ENCODE data around the gene FLOT2.
"Not testable (repeated sequence)": the region's sequence is repeated elsewhere in the genome, so short reads cannot be mapped to it uniquely, and the experiment has no call there.

The FLOT2 gene

DNA sequence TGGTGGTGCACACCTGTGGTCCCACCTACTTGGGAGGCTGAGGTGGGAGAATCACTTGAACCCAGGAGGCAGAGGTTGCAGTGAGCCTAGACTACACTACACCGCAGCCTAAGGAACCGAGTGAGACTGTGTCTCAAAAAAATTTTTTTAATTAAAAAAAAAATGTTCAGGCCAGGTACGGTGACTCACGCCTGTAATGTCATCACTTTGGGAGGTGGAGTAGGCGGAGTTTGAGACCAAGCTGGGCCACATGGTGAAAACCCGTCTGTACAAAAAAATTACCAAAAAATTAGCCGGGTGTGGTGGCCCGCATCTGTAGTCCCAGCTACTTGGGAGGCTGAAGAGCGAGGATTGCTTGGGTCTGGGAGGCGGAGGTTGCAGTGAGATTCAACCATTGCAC is 51.3 kb downstream of the FLOT2 start:
- DNase-seq (ENCODE audit: low read depth in 2 of 2), result no peak

DNA sequence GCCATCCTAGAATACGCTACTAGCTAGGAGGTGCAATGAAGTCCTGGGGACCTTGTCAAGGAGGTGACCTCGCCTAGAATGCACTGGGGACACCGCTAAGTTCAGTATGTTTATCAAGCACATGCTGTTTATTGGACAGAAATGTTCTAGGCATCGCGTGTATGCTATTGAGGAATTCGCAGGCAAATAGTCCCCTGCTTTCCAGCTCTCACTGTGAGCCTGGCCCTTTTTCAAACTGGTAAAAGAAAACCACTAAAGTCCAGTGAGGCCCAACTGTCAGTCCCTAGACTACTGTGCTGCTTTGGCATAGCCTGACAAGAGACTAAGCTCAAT is 53.8 kb downstream of the FLOT2 start:
- no peak for DNase-seq (ENCODE audit: low read depth in 2 of 2)

DNA sequence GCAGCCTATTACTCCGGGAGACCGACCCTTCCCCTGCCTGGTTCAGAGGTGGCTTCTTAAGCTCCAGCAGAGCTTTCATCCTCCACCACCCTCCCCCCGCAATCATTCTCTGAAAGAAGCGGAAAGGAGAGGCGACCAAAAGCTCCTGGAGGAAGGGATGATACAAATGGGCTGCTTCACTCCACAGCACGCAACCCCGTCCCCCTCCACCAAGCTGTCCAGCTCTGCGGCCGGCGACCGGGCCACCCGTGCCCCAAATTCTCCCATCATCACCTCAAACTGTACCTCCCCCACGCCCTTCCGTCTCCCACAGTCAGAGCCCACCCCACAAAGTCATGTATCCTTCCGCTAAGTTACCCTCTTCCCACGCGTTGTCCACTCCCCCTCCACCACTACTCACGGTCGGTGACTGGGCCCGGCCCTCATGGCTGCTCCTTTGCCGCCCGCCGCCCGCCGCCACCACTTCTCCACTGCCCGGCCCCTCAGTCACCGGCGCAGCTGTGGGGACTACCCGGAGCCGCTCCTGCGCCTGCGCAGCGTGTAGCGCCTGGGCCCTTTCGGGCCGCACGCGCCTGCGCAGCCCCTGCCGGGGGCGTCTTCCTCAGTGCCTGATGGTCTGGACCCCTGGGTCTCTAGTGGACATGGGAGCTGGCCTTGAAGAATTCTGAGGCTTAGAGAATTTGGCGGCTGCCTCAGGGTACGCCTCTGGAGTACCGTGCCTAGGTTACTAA is 55.1 kb downstream of the FLOT2 start, which contains the start of gene FAM222B:
FAM222B (minus strand) TSS at position 509 of the 731 bp plus-strand sequence. CDS start 76,123 bp downstream, outside the sequence.
- peak; percentile 86 to 87 for DNase-seq (ENCODE audit: low read depth in 2 of 2)

DNA sequence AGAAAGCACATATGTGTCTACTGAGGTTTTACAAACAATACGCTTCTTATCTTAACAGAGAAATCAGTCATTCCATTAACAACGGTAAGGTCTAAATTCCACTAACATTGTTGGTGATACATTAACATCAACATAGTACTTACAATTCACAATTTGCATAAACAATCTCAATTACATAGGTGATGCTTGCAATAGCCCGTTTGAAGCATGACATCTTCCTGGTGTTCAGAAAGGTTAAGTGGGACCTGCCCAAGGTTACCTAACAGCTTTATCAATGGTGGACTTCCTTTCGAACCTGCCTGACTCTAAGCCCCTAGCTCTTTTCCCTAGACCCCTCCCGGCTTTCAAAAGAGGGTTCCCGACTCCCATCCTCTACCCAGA is 55.6 kb downstream of the FLOT2 start:
- no peak for DNase-seq (ENCODE audit: low read depth in 2 of 2)

DNA sequence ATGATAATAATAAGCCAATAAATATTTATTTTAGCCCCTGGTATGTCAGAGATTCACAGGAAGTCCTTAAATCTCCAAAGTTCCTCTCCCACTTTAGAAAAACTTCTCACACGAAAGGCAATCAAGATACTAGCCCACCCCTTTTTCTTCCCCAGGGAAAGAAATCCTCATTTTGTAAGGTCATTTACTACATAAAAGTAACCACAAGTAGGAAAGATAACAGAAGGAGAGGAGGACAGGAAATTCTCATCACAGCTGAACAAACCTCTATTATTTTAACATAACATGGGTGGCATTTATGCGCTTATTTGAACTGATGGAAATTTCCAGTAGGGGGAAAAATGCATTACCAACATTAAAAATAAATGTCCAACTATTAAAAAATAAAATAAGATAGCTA is 58.3 kb downstream of the FLOT2 start:
- DNase-seq (ENCODE audit: low read depth in 2 of 2), result no peak

DNA sequence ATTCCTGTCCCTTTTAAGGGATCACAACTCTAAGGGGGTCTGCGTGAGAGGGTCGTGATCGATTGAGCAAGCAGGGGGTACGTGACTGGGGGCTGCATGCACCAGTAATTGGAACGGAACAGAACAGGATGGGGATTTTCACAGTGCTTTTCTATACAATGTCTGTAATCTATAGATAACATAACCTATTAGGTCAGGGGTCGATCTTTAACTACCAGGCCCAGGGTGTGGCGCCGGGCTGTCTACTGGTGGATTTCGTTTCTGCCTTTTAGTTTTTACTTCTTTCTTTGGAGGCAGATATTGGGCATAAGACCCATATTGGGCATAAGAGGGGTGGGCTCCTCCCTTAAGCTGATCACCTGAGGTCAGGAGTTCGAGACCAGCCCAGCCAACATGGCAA is 61.0 kb downstream of the FLOT2 start:
- not testable (repeated sequence) for DNase-seq (ENCODE audit: low read depth in 2 of 2)

DNA sequence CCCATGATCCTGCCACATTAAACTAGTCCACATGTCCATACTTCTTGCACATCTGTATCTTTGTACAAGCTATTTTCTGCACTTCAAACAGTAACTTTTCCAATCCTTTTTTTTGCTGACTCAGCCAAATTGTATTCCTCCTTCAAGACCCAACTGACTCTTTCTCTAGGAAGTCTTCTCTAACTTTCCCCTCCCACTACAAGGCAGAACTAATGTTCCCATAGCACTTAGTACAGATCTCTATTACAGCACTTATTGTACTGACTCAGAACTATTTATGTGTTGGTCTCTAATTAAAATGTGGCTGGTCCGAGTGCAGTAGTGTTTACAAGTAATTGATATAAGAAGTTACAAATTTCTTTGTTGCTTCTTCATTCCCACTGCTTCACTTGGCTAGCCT is 63.1 kb downstream of the FLOT2 start:
- no peak for DNase-seq (ENCODE audit: low read depth in 2 of 2)
